GM19239 (cell line): ENCODE results near the gene PPP1R12B.
"Not testable (repeated sequence)": the region's sequence is repeated elsewhere in the genome, so short reads cannot be mapped to it uniquely, and the experiment has no call there.

Experiments used
- DNase-seq: peaks from one replicate; pipeline ENCODE4 v3.0.0; 2011; ENCODE audit warnings: low spot score; ENCODE audit not compliant: insufficient read length
- FAIRE-seq: peaks from 2 replicates; lab custom pipeline; 2011; peaks lifted over from hg19 to GRCh38; lab: Jason Lieb, UNC

Gene PPP1R12B

DNA sequence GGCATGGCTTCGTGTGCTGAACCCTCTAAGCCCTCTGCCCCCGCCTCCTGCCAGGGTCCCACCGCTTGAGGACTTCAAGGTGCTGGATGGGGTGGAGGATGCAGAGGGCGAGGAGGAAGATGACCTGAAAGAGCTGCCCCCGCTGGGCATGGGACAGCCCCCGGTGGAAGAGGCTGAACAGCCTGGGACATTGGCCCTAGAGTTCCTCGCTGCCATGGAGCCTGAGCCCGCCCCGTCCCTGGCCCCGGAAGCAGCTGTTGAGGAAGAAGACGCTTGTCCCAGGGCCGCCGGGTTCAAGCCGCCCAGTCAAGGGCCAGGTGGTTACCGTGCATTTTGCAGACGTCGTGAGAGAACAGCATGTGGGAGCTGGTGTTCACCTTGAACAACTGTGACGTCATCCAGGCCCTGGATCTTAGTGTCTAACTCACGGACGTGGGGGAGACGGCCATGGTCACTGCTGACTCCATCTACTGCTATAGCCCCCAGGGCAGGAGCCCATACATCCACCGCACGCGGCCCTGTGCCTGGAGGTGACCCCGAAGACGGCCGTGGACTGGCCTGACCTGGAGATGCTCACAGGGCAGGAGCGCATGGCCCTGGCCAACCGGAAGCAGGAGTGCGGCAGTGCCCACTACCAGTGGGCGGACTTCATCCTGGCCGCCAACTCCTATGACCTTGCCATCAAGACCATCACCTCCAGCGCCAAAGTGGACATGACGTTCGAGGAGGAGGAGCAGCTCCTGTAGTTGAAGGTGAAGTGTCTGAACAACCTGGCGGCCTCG is 90.1 kb downstream of the PPP1R12B start:
- no peak for DNase-seq
- FAIRE-seq, result no peak

DNA sequence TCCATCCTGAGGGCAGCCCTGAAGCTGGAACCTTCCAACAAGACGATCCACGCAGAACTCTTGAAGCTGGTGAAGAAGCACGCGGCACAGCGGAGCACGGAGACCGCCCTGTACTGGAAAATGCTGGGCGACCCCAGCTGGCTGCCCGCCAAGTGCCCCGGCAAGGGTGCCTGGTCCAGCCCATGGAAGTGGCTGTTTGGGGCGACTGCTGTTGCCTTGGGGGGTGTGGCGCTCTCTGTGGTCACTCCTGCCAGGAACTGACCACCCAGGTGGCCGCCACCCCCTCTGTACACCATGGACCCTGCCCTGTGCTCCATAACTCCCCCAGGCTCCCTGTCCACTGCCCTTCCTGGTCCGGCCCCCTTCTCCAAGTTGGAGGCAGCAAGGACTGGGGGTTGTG is 90.8 kb downstream of the PPP1R12B start:
- no peak for FAIRE-seq
- no peak for DNase-seq

DNA sequence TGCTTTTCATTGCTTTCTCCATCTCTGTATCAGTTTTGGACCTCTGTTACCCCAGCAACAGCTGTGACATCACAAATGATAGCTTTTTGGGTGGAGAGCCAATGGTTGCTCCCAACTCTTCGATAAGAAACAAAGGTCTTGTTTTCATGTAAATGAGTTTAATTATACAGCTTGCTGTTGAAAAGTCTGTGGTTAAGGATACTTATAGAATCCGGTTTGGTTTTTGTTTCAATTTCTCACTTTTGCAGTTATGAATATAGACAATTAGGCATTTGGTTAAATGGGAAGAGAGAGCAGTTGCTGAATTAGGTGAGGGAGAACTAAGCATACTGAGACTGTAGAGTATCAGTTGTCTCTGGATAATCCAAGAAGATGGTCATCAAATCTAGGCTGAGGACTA is 99.6 kb downstream of the PPP1R12B start:
- peak; percentile 86 for FAIRE-seq
- DNase-seq, result not testable (repeated sequence)

DNA sequence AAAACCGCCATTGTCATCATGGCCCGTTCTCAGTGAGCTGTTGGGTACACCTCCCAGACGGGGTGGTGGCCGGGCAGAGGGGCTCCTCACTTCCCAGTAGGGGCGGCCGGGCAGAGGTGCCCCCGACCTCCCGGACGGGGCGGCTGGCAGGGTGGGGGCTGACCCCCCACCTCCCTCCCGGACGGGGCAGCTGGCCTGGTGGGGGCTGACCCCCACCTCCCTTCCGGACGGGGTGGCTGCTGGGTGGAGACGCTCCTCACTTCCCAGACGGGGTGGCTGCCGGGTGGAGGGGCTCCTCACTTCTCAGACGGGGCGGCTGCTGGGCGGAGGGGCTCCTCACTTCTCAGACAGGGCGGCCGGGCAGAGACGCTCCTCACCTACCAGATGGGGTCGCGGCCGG is 103.1 kb downstream of the PPP1R12B start:
- not testable (repeated sequence) for FAIRE-seq, DNase-seq

DNA sequence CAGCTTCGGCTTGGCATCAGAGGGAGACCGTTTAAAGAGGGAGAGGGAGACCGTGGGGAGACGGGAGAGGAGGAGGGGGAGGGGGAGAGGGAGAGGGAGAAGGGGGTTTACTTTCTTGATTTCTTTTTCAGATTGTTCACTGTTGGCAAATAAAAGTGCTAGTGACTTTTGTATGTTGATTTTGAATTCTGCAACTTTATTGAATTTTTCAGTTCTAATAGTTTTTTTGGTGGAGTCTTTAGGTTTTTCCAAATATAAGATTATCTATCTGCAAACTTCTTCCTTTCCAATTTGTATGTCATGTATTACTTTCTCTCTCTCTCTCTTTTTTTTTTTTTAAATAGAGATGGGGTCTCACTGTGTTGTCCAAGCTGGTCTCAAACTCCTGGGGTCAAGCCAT is 104.0 kb downstream of the PPP1R12B start:
- DNase-seq (no peak), FAIRE-seq (no peak)

DNA sequence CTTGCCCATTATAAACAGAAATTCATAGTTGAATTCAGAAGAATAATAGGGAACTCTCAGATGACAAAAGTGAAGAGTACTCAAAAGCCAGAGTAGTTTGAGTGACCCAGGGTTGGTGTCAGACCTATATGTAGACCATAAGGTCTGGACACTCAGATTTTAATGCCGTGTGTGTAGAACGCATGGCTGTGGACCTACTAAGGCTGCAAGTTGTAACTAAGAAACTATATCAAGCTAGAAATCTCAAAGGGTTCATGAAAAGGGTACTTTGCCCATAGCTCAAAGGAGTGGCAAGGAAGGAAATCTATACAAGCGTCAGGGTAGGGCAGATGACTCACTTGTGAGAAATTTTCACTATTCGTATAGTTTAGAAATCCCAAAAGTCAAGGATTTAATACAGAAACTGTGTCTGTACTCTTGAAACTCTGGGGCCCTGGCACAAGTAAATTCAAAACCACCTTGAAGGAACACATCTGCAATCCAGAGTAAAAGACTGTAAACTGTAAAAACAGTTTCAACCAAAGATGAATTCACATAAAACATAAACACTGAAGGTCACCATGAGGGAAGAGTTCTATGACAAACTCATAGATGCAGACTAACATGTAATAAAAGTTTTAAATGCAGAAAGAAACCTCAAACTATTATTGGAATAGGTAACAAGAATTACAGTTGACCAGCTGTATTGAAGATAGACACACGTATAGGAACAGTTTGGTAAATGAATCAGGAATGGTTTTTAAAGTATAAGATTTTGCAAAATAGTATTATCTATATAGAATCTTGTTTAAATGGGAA is 108.1 kb downstream of the PPP1R12B start:
- FAIRE-seq, DNase-seq: not testable (repeated sequence)

DNA sequence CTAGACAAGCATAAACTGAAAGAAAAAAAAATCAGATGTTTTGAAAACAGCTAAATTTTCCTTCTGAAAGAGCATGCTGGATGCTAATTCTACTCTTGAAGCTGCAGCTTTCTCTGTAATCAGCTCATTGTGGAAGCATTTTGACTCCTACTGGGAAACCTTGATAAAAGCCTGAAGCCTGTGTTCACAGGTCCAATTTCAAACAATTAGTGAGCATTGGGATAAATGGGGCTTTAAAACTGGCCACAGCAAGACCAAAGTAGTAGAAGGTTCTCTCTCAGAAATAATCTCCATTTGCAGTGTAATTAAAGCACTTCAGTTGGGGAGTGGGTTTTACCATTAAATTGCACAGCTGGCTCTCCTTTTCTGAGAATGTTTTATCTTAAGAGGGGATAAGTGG is 110.2 kb downstream of the PPP1R12B start:
- FAIRE-seq, result not testable (repeated sequence)

DNA sequence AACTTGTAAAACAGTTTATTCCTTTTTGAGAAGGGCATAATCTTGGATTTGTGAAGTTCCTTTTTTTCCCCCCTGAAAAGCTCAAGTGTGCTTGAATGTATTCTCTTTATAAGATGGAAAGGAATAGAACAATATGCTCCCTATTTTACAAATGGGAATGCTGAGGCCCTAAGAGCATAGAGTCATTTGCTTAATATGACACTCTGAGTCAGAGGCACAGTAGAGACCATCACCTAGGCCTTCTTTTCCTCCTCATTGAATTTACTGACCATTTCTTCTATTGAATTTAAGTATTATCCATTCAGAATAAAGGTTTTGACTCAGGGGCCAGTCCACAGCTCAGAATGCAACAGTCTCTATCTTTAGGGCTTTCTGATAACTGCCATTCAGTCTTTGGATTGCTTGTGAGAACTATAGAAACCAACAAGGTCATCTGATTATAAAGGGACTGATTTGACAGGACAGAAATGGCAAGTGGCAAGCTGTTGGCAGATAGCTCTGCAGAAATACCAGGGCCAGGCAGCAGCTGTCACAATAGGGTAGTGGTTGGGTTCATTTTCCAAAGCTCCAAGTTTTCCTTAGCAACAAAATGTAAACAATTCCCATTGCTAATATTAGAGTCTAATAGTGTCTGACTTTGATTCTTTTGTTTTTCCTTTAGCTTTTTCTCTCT is 111.1 kb downstream of the PPP1R12B start:
- FAIRE-seq, DNase-seq: not testable (repeated sequence)

More for the DNA sequence above, 110.2 kb downstream of the PPP1R12B start:
- DNase-seq, result not testable (repeated sequence)

DNA sequence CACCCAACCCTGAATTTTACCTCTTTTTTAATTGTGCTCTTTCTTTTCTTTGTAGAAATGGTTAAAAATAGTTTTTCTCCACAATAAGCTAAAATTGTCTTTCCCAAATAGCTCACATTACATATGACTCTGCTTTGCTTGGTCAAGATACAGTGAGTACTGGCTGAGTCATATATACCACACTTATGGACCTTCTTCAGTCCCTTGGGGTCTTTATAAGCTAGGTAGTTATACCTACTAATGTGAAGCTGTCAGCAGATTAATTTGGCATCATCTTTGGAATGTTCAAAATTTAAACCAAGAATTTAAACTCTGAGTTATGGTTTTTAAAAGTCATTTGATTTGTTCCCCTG is 111.6 kb downstream of the PPP1R12B start:
- not testable (repeated sequence) for FAIRE-seq, DNase-seq

DNA sequence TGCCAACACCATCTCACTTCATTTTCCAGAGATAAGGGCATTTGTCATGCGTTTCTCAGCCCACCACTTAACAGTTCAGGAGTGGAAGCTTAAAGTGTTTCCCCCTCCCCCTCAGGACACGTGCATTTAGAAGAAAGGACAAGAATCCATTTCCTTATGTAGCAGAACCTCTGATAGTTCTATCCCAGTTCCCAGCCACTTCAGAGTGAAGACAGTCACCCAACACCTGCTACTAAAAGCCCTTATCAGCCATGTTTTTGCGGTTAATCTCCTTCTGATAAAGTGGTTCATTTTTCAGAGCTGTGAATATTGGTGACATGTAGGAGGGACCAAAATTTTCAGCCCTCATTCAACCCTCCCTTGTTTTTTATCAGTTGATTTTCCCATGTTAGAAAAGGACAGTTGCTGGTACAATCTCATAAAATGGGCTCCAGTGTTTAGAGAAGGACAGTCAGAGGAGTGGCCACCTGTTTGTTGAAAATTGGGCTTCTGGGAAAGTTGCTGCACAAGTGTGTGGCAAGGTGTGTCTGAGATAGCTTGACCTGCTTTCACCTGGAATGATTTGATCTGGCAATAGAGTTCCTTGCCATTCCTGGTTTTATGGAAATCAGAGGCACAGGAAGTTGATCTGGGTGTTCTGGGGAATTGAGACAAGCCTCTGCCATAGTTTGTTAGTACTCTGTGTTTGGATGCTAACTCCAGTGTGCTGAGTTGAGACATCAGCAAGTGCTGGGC is 114.0 kb downstream of the PPP1R12B start:
- FAIRE-seq, result no peak
- no peak for DNase-seq

DNA sequence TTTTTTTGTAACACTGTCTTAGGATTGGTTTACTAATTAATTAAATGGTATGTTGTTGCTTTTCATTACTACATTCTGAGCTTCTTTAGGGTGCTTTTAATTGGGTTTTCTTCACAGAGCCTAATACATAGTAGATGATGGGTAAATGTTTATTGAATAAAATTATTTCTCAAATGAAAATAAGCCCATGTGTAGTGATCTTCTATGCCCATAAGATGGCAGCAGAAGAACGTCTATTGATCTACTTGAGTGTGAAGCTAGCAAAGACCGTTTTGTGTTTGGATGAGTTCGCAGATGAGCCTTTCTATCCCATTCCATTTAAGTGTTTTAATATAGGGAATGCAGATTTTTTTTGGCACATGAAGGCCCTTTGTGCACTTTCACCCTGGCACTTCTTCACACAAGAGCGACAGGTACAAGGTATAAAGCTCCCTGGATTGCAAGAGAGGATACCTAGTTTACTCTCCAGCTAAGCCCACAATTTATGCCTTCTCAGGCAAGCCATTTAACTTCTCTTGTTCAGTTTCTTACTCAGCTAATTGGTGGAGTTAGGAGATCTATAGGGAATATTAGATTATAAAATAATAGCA is 115.7 kb downstream of the PPP1R12B start:
- FAIRE-seq, result peak; percentile 51
- not testable (repeated sequence) for DNase-seq

DNA sequence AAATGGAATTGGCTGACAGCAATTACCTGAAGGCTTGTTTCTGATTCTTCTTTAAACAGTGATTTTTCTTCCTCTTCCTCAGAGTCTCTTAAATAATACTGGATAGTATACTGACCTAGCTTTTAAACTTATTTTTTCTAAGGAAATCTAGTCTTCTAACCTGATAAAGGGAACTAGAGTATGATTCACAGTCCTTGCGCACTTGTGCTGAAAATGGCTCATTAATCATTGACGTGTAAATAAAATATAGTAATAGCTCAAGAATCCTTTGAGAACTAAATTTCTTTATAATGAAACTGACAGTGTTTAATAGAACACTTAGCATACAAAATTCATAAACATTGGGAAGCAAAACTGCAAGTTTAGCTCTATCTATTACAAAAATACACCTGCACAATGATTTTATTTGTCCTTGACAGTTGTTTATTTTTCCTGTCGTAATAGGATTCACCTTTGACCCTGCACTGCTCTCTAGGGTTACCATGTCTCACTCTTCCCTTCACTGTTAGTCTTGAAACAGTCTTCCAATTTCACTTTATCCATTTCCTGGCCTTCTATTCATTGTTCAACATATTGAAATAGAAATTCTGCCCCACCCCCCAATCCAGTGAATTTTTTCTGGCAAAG is 117.3 kb downstream of the PPP1R12B start:
- not testable (repeated sequence) for DNase-seq, FAIRE-seq

DNA sequence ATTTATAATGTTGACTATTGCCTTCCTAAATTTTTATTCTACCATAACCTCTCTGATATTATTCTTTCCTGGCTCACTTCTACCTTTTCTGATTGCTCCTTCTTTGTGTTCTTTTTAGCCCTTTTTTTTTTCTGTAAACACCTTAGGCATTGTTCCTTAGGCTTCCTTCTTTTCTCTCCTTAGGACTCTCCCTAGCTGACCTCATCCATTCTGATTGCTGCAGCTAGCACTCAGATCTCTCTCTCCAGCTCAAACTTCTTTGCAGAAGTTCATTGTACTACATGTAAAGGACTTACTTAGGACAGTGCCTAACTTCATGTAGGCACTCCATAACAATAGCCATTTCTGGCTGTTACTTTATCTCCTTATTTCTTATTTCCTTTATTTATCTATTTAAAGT is 117.8 kb downstream of the PPP1R12B start:
- not testable (repeated sequence) for DNase-seq, FAIRE-seq

DNA sequence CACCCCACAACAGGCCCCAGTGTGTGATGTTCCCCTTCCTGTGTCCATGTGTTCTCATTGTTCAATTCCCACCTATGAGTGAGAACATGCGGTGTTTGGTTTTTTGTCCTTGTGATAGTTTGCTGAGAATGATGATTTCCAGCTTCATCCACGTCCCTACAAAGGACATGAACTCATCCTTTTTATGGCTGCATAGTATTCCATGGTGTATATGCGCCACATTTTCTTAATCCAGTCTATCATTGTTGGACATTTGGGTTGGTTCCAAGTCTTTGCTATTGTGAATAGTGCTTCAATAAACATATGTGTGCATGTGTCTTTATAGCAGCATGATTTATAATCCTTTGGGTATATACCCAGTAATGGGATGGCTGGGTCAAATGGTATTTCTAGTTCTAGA is 118.9 kb downstream of the PPP1R12B start:
- not testable (repeated sequence) for DNase-seq, FAIRE-seq

DNA sequence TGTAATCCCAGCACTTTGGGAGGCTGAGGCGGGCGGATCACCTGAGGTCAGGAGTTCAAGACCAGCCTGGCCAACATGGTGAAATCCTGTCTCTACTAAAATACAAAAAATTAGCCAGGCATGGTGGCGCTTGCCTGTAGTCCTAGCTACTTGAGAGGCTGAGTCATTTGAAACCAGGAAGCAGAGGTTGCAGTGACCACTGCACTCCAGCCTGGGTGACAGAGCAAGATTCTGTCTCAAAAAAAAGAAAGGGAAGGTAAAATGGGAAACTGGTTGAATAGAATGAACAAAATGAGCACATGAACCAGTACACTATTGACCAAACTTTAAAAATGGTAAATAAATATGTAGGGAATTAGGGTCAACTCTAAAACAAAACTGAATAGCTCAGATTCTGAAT is 120.2 kb downstream of the PPP1R12B start:
- not testable (repeated sequence) for FAIRE-seq, DNase-seq

DNA sequence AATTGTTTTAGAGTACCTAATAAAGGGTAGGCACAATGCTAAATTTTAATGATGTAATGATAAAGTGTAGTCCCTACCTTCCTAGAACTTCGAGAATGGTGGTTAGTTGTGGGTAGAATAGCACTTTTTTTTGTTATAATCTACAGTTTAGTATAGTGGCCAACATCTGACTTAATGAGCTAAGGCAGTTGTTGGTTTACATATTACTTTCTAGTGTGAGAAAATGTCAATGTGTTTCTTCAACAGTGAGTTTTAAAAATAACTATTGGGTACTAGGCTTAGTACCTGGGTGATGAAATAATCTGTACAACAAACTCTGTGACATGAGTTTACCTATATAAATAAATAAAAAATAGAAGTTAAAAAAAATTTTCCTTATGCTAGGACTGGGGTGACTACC is 120.6 kb downstream of the PPP1R12B start:
- DNase-seq, result not testable (repeated sequence)

DNA sequence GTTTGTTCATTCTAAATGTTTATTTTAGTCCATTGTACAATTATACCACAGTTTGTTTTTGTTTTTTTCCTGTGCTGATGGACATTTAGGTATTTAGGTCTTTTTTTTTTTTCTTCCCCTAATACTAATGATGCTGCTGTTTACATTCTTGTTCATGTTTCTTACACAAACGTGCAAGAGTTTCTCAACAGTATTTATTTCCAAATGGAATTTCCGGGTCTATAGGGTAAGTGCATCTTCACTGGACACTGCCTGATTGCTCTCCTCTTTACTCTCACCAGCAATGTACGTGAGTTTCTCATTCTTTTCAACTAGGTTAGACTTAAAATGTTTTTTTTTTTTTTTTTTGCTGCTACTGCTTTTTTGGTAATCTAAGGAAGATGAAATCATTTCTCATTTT is 122.7 kb downstream of the PPP1R12B start:
- FAIRE-seq (no peak), DNase-seq (no peak)

More for the DNA sequence above, 120.6 kb downstream of the PPP1R12B start:
- FAIRE-seq, result not testable (repeated sequence)

DNA sequence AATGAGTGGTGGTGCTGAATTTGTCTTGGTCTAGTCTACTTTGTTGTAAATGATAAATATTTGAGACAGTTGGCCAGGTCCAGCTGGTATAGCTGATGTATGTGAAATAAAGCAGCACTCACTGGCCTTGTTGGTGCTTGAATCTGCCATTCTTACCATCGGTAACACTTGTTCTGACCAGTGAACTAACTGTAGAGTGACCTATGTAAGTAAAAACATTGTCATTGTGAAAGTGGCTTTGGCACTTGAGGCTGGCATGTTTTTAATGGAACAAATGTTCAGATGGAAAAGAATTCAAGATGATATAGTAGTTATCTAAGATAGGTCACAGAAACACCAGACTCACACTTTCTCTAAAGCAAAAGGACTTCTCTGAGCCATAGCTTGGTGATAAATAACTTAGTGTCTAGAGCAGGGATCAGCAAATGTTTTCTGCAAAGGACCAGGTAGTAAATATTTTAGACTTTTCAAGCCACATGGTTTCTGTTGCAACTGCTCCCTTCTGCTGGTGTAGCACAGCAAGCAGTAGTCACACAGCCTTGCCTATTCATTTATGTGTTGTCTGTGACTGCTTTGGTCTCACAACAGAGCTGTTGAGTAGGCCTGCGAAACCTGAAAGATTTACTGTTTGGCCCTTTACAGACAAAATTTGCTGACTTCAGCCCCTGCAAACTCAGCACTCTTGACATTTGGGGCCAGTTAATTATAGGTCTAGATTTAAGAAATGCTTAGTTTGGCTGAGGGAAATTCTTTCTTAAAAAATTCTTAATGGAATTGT is 124.0 kb downstream of the PPP1R12B start:
- not testable (repeated sequence) for FAIRE-seq, DNase-seq
